ENCODE measurements around the gene SOD3.

Gene SOD3, protein sequence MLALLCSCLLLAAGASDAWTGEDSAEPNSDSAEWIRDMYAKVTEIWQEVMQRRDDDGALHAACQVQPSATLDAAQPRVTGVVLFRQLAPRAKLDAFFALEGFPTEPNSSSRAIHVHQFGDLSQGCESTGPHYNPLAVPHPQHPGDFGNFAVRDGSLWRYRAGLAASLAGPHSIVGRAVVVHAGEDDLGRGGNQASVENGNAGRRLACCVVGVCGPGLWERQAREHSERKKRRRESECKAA

DNA sequence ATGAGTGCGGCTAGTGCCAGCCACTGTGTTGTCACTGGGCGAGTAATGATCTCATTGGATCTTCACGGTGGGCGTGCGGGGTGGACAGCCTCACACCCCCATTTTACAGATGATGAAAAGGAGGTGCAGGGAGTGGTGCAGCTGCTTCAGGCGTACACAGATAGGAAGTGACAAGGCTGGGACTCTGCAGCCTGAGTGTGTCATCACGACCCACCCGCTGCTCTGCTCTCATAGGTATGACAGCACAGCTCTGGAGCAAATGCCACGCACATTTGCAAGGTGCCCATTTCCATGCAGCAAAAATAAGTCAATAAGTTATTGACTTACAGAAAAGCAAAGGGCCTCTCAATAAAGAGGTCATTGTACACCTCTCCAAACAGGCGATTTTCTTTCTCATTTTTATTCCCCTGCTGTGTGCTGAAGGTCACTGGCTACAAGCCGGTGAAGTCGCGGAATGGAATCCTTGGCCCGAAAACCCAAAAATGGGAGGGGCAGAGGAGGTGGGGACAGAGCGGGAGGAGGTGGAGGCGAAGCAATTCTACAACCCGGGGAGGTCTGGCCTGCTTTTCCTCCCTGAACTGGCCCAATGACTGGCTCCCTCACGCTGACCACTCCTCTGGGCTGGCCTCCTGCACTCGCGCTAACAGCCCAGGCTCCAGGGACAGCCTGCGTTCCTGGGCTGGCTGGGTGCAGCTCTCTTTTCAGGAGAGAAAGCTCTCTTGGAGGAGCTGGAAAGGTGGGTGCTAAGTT, at the start of gene SOD3:
Gene SOD3 (plus strand): TSS at position 658 of the 750 bp plus-strand sequence. CDS start 3,949 bp downstream, outside the sequence.
- no peak for DNase-seq

DNA sequence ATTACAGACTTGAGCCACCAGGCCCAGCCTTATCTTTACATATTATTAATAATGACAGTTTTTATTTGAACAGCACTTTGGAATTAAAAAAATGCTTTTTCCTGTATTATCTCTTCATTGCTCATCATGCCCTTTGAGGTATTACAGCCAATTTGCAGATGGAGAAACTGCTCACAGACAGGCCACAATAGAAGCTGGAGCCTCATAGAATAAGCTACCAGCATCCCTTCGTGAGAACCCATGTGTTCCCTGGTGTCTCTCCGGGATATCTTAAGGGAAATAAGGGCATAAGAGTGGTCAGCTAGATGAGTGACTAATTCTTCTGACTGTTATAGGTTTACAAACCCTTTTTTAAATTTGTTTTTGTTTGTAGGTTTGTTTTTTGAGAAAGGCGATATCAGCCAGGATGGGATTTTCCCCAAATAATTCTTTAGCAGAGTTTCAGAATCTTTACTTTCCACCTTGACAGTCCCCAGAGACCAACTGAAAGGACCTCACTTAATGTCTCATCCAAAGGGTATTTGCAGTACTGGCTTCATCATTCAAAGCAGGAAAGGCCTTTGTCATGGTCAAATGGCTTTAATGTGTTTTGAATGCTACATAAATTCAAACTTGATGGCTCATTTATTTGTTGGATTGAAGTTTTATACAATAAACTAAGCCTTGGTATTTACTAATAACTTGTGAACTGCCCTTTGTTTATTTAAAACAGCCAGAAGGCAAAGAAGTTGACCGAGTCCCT, 48.0 kb upstream of the SOD3 start:
- DNase-seq = no peak

DNA sequence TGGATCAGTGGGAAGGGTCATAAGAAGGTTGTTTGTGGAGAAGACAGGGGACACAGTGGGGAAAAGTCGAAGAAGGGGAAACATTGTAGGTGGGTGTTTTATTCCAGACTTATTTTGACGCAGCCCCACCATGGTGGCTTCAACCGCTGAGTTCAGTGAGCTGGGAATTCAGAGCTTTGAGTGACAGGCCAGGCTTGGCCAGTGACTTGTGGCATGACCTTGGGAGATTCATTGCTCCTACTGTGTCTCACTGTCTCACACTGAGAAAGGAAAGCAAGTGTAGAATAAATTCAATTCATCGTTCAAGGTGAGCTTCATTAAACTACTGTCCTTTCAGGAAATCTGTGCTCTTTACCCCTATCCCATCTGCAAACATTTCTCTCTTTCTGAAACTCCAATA, 47.4 kb upstream of the SOD3 start:
- no peak for DNase-seq

DNA sequence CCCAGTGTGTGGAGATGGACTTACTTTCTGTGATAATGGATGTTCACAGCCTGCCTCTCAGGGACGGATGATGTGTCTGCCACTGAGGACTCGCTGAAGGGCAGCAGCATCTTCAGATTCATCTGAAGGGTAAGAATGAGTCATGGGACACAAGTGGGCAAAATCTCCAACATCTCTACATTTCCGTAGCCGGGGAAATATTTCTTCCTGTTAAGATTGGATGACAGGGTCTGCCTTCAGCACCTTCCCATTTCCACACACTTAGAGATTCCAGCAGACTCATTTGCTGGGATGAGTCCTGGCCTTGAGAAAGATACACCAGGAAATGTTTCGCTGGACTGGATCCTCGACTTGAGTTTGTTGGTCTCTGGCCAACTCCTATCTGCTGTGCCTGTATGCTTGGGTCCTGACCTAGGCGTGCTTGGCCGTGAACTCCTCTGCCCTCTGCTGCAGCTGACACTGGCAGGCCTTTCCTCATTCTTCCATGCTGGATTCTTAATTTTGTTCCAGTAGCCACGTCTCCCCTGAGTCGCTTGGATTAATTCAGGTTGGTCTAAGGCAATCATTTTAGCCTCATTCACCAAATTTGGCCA, 46.5 kb upstream of the SOD3 start:
- DNase-seq = no peak

DNA sequence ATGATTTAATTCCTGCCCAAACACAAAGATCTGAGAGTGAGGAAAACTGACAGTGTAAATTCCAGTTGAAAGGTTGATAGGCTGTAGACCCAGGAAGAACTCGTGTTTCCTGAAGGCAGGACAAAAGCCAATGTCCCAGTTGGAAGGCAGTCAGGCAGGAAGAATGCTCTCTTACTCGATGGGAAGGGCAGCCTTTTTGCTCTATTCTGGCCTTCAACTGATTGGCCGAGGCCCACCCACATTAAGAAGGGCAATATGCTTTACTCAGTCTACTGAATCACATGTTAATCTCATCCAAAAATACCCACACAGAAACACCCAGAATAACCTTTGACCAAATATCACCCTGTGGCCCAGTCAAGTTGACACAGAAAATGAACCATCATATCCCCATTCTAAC, 45.3 kb upstream of the SOD3 start:
- no peak for DNase-seq

DNA sequence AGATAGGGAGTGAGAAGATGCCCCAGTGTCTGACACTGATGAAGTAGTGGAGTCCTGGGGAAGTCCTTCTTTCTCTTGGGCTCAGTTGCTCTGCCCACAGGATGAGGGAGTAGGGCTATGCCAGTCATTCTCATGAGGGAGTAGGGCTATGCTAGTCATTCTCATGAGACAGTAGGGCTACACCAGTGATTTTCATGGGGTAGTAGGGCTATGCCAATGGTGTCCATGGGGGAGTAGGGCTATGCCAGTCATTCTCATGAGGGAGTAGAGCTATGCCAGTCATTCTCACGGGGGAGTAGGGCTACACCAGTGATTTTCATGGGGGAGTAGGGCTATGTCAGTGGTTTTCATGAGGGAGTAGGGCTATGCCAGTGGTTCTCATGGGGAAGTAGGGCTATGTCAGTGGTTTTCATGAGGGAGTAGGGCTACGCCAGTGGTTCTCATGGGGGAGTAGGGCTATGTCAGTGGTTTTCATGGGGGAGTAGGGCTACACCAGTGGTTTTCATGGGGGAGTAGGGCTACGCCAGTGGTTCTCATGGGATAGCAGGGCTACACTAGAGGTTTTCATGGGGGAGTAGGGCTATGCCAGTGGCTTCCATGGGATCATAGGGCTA, 43.3 kb upstream of the SOD3 start:
- no peak for DNase-seq

DNA sequence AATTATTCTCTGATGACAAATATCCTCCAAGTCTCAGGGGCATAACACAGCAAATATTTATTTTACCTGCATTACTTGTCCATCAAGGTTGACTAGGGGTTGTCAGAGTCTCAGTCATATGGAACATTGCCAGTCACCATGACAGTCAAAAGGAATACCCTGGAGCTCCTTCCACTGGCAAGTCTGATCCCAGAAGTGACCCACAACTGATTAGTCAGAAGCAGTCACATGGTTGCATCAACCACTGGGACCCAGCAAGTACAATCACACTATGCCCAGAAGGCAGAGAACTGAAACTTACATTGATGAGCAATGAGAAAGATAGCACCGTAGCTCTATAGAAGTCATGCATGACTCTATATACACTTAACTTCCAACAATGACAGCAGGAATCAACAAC, 41.9 kb upstream of the SOD3 start:
- DNase-seq = no peak

DNA sequence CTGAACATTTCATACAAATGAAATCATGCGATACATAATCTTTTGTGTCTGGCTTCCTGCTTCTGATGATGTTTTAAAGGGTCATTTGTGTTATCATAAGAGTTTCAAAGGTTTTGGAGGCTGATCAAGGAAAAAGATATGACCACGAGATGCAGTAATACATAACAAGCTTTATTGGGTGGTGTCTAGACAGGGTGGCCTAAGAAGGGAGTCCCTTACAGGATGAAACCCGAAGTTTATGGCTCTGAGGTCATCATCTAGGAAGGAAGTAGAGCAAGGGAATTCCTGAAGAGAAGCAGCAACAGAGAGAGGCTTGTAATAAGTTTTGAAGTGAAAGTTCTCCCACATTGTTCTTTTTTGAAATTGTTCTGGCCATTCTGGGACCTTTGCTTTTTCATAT, 40.8 kb upstream of the SOD3 start:
- no peak for DNase-seq

DNA sequence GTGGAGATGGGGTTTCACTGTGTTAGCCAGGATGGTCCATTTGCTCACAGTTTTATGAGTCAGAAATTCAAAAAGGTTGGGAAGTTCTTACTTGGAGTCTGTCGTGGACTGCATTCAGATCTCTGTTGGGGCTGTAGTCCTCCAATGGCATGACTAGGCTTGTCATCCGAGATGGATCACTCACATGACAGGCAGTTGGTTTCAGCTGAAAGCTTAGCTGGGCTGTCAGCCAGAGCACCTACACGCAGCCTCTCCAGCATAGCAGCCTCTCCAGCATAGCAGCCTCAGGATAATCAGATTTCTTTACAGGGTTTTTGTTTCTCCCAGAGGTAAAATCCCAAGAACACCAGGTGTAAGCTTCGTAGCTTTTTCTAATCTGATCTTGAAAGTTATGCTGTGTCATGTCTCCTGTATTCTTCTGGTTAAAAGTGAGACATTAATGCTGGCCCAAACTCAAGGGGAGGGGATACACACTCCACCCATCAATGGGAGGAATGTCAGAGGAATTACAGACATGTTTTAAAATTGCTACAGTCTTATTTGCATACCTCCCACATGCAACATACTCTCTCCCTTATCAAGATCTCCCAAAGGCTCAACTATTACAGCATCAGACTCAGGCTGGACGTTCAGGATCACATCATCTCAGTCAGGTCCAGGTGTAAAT, 31.6 kb upstream of the SOD3 start:
- DNase-seq = no peak

DNA sequence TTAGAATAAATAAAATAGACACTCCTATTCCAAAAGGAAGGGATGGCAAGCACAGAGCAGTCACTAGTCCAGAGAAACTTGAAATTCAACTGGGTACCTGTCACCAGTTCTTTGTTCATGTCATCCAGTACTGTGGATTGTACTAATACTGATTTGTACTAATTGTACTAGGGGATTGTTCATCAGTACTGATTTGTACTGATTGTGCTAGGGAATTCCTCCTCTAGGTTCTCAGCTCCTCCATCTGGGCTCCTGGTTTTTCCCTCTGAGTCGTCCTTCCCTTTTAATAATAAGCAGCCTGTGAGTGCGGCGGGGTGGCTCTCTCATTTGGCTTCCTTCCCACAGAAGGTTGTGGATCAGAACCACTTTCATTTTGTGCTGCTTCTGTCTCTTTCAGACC, 31.0 kb upstream of the SOD3 start:
- no peak for DNase-seq

DNA sequence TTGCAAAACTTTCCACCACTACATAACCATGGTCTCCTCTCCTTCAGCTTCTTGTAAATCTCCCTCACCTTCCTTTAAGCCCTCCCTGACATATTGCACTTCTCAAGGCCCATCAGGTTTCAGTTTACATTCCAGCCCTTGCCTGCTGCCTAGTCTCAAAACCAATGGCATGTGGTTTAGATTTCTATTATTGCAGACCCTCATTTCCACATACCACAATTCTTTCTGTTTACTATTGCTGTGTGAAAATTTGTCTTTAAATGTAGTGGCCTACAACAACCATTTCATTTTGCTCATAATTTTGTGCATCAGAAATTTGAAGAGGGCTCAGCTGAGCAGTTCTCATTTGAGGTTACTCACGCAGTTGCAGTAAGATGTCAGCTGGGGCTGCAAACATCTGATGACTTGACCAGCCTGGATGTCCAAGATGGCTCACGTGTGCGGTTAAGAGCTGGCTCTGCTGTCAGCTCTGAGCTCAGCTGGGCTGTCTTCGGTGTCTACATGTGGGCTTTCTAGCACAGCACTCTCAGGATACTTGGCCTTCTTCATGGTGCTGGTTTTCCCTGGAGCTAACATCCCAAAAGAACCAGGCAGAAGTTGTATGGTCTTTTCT, 29.9 kb upstream of the SOD3 start:
- no peak for DNase-seq

DNA sequence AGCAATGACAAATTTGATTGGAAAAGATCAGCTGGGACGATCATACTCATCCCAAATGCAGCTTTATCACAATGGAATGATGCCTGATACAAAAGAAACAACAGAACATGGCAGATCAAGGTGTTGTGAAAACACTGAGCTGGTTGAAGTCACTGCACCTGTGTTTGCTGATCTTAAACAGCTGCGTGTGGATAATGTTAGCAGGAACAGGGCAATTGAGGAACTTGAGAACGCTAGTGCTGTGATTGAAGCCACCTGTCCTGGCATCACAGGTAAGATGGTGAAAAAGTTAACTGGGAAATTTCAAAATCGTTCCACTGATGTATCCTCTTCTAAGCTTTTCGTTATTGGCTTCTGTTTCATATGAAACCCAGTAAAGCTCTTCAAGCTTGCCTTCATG, 27.4 kb upstream of the SOD3 start:
- no peak for DNase-seq

DNA sequence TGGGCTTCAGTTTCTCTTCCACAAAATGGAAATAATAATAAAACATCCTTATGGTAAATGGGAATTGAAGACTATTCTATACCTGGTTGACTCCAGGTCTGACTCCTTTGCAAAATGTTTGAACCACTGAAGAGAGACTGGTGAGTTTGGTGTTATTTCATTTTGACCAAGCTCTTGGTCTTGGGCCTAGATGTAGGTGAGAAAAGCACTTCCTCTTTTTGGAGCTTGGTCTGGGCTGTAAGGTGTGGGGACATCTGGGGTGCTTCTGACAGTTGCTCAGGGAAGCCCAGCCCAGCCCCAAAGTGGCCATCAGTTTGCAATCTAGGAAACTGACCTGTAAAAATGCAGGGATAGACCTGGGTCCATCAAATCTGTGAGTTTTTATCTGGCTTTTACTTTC, 26.8 kb upstream of the SOD3 start:
- no peak for DNase-seq

DNA sequence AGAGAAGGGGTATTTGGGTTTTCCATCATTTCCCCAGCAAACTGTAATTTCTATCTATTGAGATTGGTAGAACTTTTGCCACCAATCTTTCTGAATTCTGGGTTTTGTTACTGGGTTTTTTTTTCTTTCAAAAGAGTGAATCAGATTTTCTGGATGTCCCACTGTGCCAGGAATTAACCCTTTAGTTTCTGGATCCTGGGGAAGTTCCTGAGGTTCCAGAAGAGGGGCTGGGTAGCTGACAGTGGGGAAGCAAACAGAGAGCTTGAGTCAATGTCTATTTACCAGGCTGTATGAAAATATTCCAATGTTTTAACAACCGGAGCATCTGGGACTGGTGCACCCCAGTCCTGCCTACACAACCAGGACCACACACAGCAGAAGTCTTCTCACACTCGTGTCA, 25.8 kb upstream of the SOD3 start:
- no peak for DNase-seq

DNA sequence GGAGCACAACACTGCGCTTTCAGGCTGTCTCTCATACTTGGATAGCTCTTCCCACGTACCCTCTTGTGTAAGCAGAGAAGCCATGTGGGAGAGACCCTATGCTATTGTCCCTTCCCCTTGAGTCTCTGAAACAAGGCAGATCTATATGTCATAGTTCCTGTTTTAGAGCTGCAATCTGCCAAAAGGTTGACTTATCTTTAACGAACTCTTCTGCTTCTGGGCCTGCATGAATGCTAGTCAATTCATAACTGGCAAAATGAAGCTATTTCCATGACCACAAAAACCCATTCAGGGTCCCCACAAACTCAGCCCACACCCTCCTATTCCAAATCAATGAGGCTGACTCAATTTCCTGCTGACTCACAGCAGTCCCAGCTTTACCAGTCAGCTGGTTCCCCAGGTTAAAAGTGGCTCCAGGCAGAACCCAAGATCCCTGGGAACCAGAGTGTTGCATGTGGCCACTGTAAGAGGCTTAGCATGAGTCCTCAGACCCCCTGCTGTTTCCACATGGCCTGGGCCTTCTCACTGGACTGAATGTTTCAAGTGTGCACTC, 25.3 kb upstream of the SOD3 start:
- no peak for DNase-seq

DNA sequence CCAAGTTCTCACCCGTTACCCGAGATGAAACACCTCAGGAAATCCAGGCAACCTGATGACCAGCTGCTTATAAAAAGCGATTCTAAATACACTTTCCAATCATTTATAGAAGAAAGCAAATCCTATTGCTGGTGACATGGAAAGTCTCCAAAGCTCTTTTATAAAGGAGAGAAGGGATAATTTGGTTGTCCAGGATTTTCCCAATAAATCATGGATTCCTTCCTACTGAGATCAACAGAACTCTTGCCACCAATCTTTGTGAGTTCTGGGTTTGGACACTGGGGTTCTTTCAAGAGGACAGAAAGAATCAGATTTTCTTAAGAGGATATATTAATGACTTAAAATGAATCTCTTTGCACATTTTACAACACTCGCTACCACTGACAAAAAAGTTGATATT, 24.7 kb upstream of the SOD3 start:
- DNase-seq = no peak

DNA sequence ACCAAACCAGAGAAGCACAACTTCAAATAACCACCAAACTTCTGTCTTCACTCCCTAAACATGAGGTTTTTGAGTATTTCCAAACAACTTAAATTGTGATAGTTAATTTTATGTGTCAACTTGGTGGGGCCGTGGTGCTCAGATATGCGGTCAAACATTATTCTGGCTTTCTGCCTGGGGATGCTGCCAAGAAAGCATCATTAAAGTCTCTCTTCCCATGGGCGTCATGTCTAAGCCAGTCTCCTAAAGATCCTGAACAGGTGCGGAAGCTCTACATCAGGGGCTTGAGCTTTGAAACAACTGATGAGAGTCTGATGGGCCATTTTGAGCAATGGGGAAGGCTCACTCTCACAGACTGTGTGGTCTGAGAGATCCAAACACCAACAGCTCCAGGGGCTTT, 24.1 kb upstream of the SOD3 start:
- DNase-seq = no peak

DNA sequence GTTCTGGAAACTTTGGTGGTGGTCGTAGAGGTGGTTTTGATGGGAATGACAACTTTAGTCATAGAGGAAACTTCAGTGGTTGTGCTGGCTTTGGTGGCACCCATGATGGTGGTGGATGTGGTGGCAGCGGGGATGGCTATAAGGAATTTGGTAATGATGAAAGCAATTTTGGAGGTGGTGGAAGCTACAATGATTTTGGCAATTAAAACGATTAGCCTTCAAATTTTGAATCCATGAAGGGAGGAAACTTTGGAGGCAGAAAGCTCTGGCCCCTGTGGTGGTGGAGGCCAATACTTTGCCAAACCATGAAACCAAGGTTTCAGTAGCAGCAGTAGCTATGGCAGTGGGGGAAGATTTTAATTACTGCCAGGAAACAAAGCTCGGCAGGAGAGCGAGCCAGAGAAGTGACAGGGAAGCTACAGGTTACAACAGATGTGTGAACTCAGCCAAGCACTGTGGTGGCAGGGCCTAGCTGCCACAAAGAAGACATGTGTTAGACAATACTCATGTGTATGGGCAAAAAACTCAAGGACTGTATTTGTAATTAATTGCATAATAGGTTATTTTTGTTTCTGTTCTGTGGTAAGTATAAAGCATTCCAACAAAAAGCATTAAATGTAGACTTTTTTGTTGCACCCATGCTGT, 23.2 kb upstream of the SOD3 start:
- DNase-seq = no peak

DNA sequence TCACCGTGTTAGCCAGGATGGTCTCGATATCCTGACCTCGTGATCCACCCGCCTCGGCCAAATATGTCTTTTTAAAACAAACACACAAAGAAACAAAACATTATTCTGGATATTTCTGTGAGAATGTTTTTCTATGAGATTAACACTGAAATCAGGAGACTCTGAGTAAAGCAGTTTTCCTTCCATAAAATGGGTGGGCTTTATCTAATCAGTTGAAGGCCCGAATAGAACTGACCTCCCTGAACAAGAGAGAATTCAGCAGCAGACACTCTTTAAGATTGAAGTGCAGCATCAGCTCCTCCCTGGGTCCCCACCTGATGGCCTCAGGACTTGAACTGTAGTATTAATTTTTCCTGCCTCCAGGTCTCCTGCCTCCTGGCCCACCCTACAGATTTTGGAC, 22.4 kb upstream of the SOD3 start:
- no peak for DNase-seq

DNA sequence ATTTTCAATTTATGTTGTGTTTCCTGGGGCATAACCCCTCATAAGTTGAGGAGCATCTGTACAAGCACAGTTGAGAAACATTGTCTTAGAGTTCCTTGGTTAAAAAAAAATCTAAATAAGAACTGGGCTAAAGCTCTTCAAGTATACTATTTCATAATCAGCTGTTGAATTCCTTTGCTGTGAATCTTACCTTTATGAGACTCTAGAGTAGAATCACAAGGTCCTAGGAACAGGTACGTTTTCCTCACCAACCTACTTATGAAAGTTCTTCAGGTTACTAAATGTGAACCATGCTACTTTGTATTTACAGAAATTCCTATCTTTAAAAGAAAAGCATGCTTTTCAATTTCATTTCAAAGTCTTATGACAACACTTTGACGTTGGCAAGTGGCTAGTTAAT, 20.9 kb upstream of the SOD3 start:
- DNase-seq = no peak

DNA sequence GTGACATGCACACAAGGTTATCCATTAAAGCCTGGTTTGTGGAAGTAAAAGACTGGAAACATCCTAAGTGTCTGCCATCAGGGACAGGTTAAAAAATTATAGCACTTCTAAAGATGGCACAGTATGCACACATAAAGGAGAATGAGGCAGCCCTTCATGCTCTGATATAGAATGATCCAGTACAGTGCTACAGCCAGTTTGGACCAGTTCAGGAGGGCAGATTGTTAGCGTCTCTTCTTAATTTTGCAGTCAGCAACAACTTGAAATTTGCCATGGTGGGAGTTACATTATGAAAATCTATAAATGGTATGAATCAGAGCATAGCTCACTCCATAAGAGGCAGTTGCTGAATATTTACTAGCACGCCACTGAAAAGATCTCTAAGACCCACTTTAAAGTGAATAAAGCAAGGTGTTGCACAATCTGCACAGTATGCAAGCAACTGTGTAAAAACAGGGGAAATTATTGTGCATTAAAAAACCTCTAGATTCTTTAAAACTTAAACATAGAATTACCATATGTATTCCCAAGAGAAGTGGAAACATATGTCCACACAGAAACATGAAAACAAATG, 20.3 kb upstream of the SOD3 start:
- no peak for DNase-seq

Data from activated T-cell treated with anti-CD3 and anti-CD28 coated beads for 4 hours (primary cell).